CD14-positive monocyte (primary cell): ENCODE data around the gene FAM171A1. TPM values are rescaled to one million over a fixed set of nuclear protein-coding genes. Genes with fewer than 3 reads are reported as not detected.

Experiments used
- DNase-seq, 3 donors: peaks; one replicate each; pipeline ENCODE4 v3.0.0-alpha.2; 2011 to 2022
- H2AFZ ChIP-seq: 2 replicates; pipeline ENCODE4 v1.6.0; 2012; ENCODE audit warnings: mild to moderate bottlenecking, low read depth, low read length, inconsistent platforms; ENCODE audit not compliant: insufficient read depth, poor library complexity, severe bottlenecking
- H3K27ac ChIP-seq, 2 donors: 1 replicate in 1 of 2; 2 replicates in 1 of 2; pipeline ENCODE4 v1.5.1; 2012 to 2013; ENCODE audit warnings: low read length in 2 of 2, control low read depth in 1 of 2, inconsistent platforms in 1 of 2, low read depth in 1 of 2, mild to moderate bottlenecking in 1 of 2
- H3K27me3 ChIP-seq, 2 donors: one replicate each; pipeline versions ENCODE4 v1.6.0 to v1.6.1; 2011 to 2013; ENCODE audit warnings: low read length in 2 of 2; ENCODE audit not compliant: control insufficient read depth in 2 of 2, insufficient read depth in 2 of 2
- H3K36me3 ChIP-seq, 2 donors: replicated peaks in 1 of 2; 1 replicate in 1 of 2; 2 replicates in 1 of 2; pipeline versions ENCODE4 v1.5.1 to v1.6.1; 2012 to 2013; ENCODE audit warnings: low read length in 2 of 2, control low read depth in 1 of 2, inconsistent platforms in 1 of 2, mild to moderate bottlenecking in 1 of 2; ENCODE audit not compliant: insufficient read depth in 2 of 2, control insufficient read depth in 1 of 2
- H3K4me1 ChIP-seq, 2 donors: 1 replicate in 1 of 2; 2 replicates in 1 of 2; pipeline versions ENCODE4 v1.5.1 to v1.6.1; 2012 to 2013; ENCODE audit warnings: low read length in 2 of 2, control low read depth in 1 of 2, inconsistent platforms in 1 of 2, mild to moderate bottlenecking in 1 of 2, moderate library complexity in 1 of 2; ENCODE audit not compliant: insufficient read depth in 2 of 2, control insufficient read depth in 1 of 2
- H3K4me2 ChIP-seq: replicated peaks from 2 replicates; pipeline ENCODE3; 2012; ENCODE audit warnings: low read length, moderate library complexity, mild to moderate bottlenecking; ENCODE audit not compliant: poor library complexity, severe bottlenecking; ENCODE audit errors: extremely low read depth
- H3K4me3 ChIP-seq, 3 experiments: fragments of 200-600 bp in 1 of 3; sonication (generic) in 1 of 3; replicated peaks in 1 of 3; 1 replicate in 2 of 3; 2 replicates in 1 of 3; pipeline ENCODE4 v1.5.1; 2011 to 2013; ENCODE audit warnings: low read length in 3 of 3, mild to moderate bottlenecking in 3 of 3, control low read depth in 2 of 3, low read depth in 2 of 3, inconsistent platforms in 1 of 3, moderate library complexity in 1 of 3
- H3K79me2 ChIP-seq: 2 replicates; pipeline ENCODE4 v1.6.0; 2012; ENCODE audit warnings: mild to moderate bottlenecking, control low read depth, inconsistent platforms, low read length, moderate library complexity; ENCODE audit not compliant: insufficient read depth
- H3K9ac ChIP-seq: 2 replicates; pipeline ENCODE4 v1.6.0; 2017; ENCODE audit warnings: low read length, mild to moderate bottlenecking; ENCODE audit not compliant: insufficient read depth, poor library complexity, severe bottlenecking
- H3K9me3 ChIP-seq, 2 donors: replicated peaks in 1 of 2; 1 replicate in 1 of 2; 2 replicates in 1 of 2; pipeline versions ENCODE4 v1.5.1 to v1.6.1; 2012 to 2013; ENCODE audit warnings: low read length in 2 of 2, control low read depth in 1 of 2; ENCODE audit not compliant: control insufficient read depth in 1 of 2, insufficient read depth in 1 of 2
- H4K20me1 ChIP-seq: 2 replicates; pipeline ENCODE4 v1.6.0; 2012; ENCODE audit warnings: mild to moderate bottlenecking, low read length, control low read depth, moderate library complexity; ENCODE audit not compliant: insufficient read depth
- H3K27ac Mint-ChIP-seq, 7 donors: one replicate each; pipeline ENCODE4 v1.8.0; 2020; ENCODE audit warnings: mild to moderate bottlenecking in 7 of 7, mixed read lengths in 7 of 7, moderate library complexity in 6 of 7, inconsistent platforms in 2 of 7
- H3K27me3 Mint-ChIP-seq, 3 donors: one replicate each; pipeline ENCODE4 v1.8.0; 2021 to 2022; ENCODE audit warnings: low read depth in 3 of 3, mild to moderate bottlenecking in 3 of 3, mixed read lengths in 3 of 3, moderate library complexity in 3 of 3, inconsistent platforms in 1 of 3
- H3K36me3 Mint-ChIP-seq, 2 donors: one replicate each; pipeline ENCODE4 v1.8.0; 2020; ENCODE audit warnings: mixed read lengths in 2 of 2, inconsistent platforms in 1 of 2, mild to moderate bottlenecking in 1 of 2
- H3K4me1 Mint-ChIP-seq: one replicate; pipeline ENCODE4 v1.8.0; 2020; ENCODE audit warnings: mild to moderate bottlenecking, mixed read lengths
- H3K4me3 Mint-ChIP-seq, 2 donors: one replicate each; pipeline ENCODE4 v1.8.0; 2020; ENCODE audit warnings: mild to moderate bottlenecking in 2 of 2, mixed read lengths in 2 of 2, moderate library complexity in 1 of 2
- H3K9me3 Mint-ChIP-seq, 7 donors: one replicate each; pipeline ENCODE4 v1.8.0; 2020 to 2022; ENCODE audit warnings: mixed read lengths in 7 of 7, mild to moderate bottlenecking in 6 of 7, moderate library complexity in 6 of 7, inconsistent platforms in 2 of 7
- WGBS: methylation state at CpG from one replicate; pipeline ENCODE4 v1.1.5; 2013; ENCODE audit warnings: missing lambda C conversion rate; ENCODE audit not compliant: insufficient coverage; 5-methylcytosine and 5-hydroxymethylcytosine counted together
- intact Hi-C, 2 donors: fragments of 100-400 bp; cut with micrococcal nuclease; formaldehyde crosslinking; loops; one replicate each; pipeline versions ENCODE4 v1.15.0 to v1.15.1; 2023
- polyA plus RNA-seq, 3 donors: library from polyadenylated mRNA; depleted of rRNA in 1 of 3; unstranded in 2 of 3; stranded (reverse) in 1 of 3; fragments of 300-500 nt in 2 of 3; fragments of >200 nt in 1 of 3; fragmentation: Illumina TruSeq in 2 of 3; gene quantifications; 1 replicate in 2 of 3; 2 replicates in 1 of 3; pipeline ENCODE4 v1.2.3, GENCODE V29; 2012 to 2021
- TF ChIP-seq, protein P1 (sequence below): fragments of 200-600 bp; IDR thresholded peaks from one replicate; pipeline ENCODE4 v1.8.0; 2022; ENCODE audit warnings: antibody characterized with exemption, mild to moderate bottlenecking

Gene FAM171A1
- polyA plus RNA-seq, 3 donors, result not detected

- WGBS, result 88% methylated on average over 3 of the region's 3 CpGs
- Mint-ChIP-seq H3K4me1 (peaks cover 10% of the 10 kb centered on the region), H3K4me3 (no peak overlapping the region), H3K9me3 (no peaks in the 10 kb centered on the region), H3K27me3 (peaks cover 12 to 24% (median 12%) of the 10 kb centered on the region in 3 donors), H3K36me3 (no peaks in the 10 kb centered on the region), H3K27ac (no peak overlapping the region)
- no peak overlapping the region for H3K9ac ChIP-seq
- no peak overlapping the region for H3K27ac ChIP-seq
- H3K27me3 ChIP-seq, result peaks cover 0 to 3% of the 10 kb centered on the region in 2 donors
- H3K4me1 ChIP-seq, result peaks cover 0 to 7% of the 10 kb centered on the region in 2 donors
- H3K36me3 ChIP-seq, result no peaks in the 10 kb centered on the region
- no peak for DNase-seq
- intact Hi-C loops, result no loop called here
- no peaks in the 10 kb centered on the region for H3K9me3 ChIP-seq
- no peak overlapping the region for H3K4me2 ChIP-seq
- H4K20me1 ChIP-seq, result no peaks in the 10 kb centered on the region
- TF ChIP-seq, protein P1, sequence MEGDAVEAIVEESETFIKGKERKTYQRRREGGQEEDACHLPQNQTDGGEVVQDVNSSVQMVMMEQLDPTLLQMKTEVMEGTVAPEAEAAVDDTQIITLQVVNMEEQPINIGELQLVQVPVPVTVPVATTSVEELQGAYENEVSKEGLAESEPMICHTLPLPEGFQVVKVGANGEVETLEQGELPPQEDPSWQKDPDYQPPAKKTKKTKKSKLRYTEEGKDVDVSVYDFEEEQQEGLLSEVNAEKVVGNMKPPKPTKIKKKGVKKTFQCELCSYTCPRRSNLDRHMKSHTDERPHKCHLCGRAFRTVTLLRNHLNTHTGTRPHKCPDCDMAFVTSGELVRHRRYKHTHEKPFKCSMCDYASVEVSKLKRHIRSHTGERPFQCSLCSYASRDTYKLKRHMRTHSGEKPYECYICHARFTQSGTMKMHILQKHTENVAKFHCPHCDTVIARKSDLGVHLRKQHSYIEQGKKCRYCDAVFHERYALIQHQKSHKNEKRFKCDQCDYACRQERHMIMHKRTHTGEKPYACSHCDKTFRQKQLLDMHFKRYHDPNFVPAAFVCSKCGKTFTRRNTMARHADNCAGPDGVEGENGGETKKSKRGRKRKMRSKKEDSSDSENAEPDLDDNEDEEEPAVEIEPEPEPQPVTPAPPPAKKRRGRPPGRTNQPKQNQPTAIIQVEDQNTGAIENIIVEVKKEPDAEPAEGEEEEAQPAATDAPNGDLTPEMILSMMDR, result no peak
- no peak overlapping the region for H2AFZ ChIP-seq
- no peaks in the 10 kb centered on the region for H3K79me2 ChIP-seq
- no peak overlapping the region for H3K4me3 ChIP-seq
Observed at GRCh38 chr10:15342970-15343369, 28.1 kb downstream of the FAM171A1 start.

DNA sequence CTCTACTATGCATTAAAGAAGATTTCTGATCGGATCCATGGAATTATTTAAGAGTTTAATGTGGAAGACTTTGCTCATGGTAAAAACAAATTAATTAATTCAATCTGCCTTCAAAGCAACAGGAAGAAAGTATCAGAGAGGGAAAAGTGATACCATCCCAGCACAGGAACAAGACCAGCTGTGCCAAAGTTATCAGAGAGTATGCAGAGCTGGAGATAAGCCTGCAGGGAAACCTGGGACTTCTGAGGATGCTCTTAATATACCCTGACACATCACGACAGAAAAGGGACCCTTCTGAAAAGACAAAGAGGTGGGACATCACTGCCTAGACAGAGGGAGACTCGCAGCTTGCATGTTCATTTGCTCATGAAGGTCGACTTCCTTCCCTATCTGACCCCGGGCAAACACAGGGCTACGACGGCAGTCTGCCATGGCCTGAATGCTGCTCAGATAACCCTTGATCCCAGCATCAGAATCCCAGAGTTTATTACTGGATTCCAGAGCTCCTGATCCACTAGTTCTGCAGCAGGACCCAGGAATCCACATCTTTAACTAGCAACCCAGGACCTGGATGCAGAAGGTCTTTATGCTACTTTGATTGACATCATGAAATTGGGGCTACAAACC, 29.5 kb downstream of the FAM171A1 start:
- Mint-ChIP-seq H3K9me3 (no peaks in the 10 kb centered on the region), H3K27ac (no peak overlapping the region), H3K4me1 (peaks cover 10% of the 10 kb centered on the region), H3K36me3 (no peaks in the 10 kb centered on the region), H3K4me3 (no peak overlapping the region), H3K27me3 (peaks cover 10 to 27% (median 14%) of the 10 kb centered on the region in 3 donors)
- Histone ChIP-seq H2AFZ (no peak overlapping the region), H3K4me1 (peaks cover 0 to 7% of the 10 kb centered on the region in 2 donors), H3K9me3 (no peaks in the 10 kb centered on the region), H3K9ac (no peak overlapping the region), H3K27ac (no peak overlapping the region), H3K4me3 (no peak overlapping the region), H4K20me1 (no peaks in the 10 kb centered on the region), H3K36me3 (no peaks in the 10 kb centered on the region), H3K27me3 (peaks cover 0 to 3% of the 10 kb centered on the region in 2 donors), H3K79me2 (no peaks in the 10 kb centered on the region), H3K4me2 (no peak overlapping the region)
- intact Hi-C loops, result no loop called here
- TF ChIP-seq, protein P1, result no peak
- WGBS, result 43% methylated on average over 6 of the region's 7 CpGs
- DNase-seq, result no peak
